Measurements from ENCODE around the gene RGS6.

RGS6 gene

DNA sequence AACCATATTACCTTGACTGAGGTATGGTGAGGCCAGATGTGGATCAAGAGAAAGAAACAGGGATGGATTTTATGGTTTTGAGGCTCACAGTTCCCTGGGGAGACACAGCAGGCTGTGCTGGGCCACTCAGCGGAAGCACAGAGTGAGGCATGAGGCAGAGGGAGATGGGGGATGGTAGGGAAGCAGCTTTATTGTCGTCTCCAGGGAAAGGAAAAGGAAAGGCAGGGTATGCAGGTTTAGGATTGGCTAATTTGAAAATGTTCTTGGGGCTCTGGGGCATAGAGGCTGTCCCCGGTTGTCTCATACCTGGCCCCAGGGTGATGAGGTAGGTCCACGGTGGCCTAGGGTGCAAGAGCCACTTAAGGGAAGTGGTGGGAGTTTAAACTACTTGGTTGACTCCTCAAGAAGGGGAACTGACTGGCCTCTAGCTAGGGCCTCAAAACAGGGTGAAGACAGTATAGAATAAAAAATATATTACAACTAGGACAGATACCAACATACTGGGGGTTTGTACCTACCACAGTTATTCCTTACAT is 322.8 kb downstream of the RGS6 start:
- DNase-seq, result no peak

DNA sequence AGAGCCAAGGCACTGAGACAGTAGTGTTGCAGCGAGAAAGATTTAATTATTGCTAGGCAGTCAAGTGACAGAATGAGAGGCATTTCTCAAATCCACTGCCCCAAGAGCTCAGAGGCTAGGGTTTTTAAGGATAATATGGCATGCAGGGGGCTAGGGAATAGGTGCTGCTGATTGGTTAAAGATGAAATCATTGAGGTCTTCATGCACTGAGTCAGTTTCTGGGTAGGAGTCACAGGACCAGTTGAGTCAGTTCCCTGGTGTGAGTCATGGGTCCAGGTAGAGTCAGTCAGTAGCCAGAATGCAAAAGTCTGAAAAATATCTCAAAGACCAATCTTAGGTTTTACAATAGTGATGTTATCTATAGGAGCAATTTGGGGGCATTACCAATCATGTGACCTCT is 323.8 kb downstream of the RGS6 start:
- DNase-seq, result no peak

DNA sequence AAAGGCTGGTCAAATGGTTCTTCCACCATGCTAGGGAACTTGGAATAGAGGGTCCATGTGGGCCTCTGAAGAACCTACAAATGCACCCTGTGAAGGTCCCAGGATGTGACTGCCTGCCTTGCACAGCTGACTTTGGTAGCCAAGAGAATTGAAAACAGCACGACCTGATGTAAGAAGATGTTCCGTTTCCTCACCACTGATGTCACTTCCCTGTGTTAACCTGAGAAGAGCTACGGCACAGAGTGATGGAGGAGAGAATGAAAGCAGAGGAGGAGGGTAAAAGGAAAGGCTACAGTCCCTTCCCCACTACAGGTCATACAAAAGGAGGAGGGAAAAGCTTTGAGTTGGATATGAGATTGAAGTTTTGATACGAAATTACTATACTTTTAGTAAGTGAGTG is 328.8 kb downstream of the RGS6 start:
- no peak for DNase-seq

DNA sequence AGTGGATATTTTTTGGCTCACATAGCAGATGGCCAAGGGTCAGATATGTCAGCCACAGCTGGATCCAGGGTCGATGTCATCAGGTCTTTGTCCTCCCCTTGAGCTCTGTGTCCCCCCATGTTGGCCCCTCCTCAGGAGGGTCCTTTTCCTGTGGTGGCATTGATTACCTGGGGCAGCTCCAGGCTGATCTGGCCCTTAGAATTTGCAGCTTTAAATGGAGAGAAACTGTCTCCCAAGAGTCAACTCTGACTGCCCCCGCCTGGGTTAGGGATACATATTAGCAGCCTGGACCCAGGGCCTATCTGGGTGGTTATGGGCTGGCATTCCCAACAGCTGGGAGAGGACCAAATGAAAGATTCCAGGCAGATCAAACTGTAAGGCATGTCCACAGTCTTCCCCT is 330.5 kb downstream of the RGS6 start:
- DNase-seq, result no peak

DNA sequence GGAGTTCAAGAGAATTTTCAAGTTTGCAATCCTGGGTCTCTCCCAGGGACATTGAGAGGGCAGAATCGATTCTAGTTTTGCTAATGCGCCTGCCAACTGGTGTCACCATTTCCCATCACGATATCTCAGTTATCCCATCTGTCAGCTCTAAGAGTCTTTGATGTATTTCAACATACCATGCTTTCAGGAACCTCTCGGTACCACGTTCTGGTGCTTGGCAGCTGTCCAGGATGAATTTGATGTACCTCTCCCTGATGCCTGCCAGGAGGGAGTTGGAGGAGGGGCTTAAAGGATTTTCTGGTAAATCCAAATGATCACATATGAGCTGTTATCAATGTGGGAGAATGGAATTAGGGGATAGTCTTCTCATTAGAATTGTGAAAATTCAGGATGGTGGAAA is 332.5 kb downstream of the RGS6 start:
- DNase-seq, result no peak

DNA sequence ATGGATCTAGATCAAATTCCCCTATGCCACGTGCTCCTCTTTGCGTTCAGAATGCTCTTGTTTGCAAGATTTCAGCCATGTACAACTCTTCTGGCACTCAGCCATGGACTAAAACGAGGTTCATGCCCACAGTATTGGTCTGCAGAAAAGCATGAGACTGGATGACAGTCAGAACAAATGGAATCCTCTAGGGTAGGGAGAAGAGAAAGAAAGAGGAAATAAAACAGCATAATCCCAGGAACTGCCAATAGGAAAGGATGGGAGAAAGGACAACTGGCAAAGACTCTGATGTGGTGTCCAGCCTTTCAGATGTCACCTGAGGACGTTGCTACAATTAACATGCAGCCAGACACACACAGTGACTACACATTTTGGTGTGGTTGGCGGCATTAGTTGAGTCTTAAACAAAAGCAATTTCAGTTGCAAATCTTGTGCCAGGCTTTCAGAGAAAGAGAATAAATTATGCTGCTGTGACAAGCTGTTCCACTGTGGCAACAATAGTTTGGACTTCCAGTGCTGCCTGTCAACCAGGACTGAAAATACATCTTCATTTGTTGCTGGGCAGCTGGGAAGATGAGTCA is 338.0 kb downstream of the RGS6 start:
- no peak for DNase-seq

DNA sequence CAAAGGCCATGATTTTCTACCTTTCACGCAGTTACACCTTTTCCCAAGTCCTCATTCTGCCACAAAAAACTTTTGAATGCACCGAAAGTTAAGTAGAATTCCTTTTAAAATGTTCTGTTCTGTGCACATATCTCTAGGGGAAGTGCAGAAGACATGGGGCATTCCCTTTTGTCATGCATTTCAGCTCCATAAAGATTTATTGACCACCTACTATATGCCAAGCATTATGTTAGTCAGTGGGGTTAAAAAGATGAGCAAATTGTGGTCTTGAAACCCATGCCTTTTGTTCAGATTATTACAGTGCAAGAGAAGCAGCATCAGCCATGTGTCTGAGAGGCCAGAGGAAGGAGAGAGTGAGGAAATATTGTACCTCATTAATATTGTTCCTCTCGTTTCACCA is 338.5 kb downstream of the RGS6 start:
- no peak for DNase-seq

DNA sequence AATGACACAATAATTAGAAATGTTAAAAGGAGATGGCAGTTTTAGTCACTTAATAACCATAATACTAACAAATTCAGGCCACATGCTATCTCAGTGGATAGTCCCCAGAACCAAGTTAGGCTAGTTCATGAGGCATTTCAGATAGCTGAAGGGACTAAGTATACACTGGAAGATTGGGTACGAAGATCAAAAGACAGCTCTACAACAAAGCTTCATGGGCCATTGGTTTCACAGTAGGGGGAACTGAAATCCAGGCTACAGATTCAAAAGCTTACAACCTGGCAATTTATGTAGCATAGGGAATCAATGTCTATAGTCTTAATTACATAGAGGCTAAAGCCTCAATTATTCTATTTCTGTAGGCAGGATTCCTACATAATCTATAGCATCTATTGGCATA is 343.0 kb downstream of the RGS6 start:
- no peak for DNase-seq

DNA sequence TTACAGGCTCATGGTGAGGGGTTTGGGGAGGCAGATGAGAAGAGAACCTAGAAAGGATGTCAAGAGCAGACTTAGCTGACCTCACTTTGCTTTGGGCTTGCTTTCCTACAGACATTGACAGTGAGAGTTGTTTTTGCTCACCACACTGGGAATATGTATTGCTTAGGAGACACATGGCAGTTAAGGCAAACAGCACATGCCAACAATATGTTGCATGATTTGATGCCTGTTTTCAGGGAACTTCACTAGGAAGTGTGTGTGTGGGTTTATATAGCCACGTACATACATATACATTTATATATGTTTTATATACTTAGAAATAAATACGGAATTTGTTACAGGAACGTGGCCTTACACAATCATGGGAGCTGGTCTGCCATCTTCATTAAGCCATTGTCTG is 346.1 kb downstream of the RGS6 start:
- no peak for DNase-seq

DNA sequence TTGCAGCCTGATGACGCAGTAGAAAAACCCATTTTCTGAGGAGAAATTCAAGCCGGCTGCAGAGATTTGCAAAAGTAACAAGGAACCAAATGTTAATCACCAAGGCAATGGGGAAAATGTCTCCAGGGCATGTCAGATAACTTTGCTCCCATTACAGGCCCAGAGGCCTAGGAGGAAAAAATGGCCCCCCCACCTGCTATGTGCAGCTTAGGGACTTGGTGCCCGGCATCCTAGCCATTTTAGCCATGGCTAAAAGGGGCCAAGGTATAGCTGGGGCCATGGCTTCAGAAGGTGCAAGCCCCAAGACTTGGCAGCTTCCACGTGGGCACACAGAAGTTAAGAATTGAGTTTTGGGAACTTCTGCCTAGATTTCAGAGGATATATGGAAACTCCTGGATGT is 351.9 kb downstream of the RGS6 start:
- DNase-seq, result no peak

DNA sequence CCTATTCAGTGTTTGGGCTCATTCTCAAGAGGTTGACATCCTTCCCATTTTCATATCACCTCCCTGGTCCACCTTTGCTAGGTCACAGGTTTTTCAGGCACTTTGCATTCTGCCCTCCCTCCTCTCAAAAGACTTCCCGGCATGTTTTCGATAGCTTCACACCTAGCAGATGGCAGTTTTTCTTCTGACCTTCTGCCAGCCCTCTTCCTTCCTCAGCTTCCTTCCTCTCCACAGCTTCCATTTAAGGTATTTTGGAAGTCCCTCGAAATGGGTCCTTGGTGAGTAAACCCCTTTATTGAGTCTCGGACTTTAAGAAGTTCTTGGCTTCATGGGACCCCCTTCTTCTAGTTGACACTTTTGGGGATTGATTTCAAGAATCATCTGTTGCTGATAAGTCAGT is 358.0 kb downstream of the RGS6 start:
- no peak for DNase-seq

DNA sequence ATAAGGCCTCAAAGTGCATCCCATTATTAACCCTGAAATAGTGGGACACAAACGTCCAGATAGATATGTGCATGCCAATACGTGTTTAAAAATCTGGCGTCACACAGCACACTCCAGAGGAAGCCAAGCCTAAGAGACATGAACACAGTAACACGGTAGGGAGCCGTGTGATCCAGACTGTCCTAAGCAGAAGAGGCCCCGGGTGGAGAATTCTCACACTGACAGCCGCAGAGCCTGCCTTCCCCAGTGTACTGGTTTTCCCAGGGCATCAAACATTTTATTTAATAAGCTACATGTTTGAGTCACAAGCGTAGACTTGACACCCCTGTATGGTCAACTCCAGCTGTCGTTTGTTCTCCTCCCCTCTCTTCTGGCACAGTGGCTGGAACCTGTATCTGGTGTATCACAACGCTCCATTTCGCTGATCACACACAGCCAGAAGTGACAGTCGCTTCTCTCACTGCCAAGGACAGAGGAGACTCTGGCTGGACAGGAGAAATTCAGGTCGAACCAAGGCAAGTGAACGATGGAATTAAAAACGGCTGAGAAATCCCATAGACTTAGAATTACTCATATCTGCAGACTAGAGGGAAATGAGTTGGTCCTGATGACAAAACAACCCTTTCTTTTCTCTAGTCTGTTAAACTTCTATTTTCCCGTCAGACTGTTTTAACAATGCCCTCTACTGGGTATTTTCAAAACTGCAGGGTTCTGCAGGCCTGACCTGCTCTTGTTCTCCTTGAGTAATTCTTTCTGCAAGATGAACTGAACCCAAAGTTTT is 359.9 kb downstream of the RGS6 start:
- no peak for DNase-seq

DNA sequence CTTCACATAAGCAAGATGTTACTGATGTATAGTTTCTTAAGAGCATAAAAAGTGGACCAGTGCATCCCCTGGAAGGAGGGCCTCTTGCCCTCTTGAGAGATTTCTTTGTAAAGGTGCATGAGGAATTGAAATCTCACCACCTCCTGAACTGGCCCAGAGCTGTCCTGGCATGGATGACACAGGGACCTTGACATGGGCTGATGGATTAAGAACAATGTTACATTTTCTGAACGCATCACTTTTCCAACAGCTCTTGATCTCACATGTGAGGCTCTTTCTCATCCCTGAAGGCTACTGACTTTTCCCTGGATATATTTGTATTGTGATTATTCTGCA is 360.4 kb downstream of the RGS6 start:
- DNase-seq, result no peak

DNA sequence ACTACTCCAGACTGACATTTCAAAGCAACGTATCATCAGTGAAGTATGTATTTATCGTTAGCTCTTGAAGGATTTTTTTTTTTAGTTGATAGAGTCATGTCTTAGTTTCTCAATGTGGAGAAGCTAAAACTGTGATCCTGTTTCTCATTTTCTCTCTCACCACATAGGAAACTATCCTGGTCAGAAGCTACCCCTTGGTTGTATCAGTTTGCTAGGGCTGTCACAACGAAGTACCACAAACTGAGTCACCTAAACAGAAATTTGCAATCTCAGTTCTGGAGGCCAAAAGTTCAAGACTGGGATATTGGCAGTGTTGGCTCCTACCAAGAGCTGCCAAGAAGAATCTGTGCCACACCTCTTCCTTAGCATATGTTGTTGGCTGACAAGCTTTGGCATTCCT is 369.1 kb downstream of the RGS6 start:
- no peak for DNase-seq

DNA sequence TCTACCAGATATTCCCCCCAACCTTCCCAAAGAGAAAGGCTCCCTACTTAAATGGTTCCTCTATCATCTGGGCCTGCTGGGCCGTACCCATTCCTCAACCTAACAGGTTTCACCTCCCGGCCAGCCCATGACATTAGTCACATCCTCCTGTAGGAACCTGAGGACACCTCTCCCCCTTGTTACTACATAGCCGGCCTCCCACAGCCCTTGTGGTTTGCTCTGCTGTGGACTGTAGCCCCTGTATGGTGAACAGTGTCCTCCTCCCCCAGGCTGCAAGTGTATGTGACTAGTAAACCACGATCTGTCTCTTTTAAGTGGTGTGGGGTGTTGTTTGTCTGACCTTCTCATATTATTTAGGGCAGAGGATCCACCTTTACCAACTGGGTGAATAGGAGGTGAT is 371.7 kb downstream of the RGS6 start:
- no peak for DNase-seq

DNA sequence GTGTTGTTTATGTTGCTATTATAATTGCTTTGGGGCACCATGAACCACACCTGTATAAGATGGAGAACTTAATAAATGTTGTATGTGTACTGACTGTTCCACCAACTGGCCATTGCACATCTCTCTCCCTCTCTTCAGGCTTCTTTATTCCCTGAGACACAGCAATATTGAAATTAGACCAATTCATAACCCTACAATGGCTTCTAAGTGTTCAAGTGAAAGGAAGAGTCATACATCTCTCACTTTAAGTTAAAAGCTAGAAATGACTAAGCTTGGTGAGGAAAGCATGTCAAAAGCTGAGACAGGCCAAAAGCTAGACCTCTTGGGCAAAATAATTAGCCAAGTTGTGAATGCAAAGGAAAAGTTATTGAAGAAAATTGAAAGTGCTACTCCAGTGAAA is 373.3 kb downstream of the RGS6 start:
- DNase-seq, result no peak

DNA sequence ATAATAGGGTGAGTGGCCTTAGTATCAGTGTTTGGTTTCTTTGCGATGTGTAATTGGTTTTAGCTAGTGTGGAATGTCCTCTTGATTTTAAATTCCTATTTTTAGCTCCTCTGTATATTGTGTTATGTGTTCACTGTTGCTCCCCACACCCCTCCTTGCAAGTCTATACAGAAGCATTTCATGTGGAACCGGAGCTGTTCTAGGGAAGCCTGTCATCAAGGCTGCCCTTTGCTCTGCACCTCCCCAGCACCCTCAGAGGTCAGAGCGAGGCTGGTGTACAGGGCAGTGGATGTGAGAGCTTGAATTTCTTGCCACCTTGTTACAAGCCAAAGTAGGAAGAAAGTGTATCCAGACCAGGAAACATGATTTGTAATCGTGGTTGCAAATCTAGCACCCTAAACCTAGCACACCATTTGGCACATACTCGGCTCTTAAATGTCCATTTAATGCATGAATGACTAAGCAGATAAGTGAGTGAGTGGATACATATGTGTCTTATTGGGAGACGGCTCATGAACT is 376.8 kb downstream of the RGS6 start:
- no peak for DNase-seq

DNA sequence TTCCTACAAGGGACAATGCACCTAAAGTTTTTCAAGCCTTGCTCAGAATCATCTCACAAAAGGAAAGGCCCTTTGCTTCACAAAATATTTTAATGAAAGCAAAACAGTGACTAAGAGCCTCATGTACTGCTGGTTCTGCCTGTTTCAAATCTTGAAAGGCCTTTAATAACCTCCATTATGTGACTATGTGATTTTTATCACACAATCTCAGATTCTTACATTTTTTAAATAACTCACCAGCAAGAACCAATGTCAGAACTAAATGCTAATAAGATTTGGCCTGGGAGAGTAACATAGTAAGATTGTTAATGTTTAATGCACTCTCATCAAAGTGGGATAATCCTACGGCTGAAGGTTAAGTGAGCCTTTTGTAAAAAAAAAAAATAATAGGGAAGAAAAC is 378.9 kb downstream of the RGS6 start:
- no peak for DNase-seq

DNA sequence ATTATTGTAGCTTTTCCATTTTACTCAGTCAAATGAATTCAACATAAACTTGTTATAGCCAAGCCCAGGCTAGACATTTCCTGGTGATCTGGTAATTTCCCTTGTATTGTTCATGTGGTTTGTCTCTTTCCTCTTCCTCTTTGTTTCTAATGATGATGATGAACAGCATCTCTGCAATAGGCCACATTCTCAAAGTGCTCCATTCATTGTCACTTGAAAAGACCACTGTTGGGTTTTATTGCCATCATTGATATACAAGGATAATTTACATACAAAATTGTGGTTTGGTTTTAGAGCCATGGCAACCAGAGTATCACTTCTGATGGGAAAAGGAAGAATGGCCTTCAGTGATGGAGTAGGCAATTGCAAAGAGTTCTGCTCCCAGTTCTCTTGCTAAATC is 379.3 kb downstream of the RGS6 start:
- DNase-seq, result no peak

DNA sequence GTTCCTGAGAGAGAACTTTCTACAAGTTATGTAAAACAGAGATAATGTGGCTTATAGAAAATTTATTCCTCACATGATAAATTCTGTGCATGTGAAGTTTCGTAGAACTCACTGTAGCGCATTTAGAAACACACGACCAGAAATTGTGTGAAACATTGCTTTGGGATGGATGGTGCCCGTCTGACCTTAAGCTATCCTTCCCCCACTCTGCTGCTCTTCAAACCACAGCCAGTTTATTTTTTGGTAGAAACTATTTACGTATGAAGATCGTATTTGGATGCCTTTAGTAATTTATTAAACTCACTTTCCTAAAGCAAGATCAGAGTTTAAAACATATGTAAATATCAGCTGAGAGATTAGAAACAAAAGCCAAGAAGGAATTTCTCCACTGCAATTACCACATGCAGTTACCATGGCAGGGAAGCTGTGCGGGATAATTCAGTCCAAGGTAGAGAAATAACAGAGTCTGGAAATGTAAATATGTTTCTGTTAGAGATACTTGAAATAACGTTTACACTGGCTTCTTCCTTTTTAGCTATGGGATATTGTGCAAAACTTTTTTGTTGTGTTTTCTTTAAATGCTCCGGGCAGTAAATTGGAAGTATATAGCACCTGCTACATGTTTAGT is 382.7 kb downstream of the RGS6 start:
- no peak for DNase-seq

DNA sequence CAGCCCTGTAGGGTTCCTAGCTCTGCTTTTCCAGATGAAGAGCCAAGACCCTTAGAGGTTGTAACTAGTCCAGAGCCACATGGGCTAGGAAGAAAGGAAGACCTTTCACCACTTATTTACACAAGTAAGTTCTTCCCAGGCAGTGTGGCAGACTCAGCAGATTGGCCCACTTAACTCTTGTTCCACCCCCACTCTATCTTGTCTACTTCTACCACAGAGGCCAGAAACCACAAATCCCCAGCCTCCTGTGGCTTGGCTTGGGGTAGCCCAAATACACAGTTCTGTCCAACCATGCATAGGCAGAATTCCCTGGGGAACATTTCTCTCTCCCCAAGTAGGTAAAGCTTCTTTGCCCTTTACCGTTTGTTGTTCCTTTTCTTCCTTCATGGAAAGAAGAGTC is 383.5 kb downstream of the RGS6 start:
- no peak for DNase-seq

DNA sequence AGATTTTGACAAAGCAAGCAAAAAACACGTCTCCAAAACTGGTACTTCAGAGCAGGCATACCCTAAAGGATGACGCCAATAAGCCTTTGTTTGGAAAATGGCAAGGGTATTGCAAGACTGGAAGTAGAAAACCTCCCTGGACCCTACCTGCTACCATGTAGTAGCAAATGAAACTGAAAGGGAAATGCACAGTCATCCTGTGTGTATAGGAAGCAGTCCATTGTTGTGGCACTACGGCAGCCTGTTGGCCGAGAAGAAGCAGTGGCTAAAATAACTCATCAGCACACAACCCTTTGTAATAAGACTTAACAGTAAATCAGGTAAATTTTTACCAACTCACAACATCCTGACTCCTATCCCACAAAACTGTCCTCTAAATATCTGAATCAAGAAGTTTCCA is 386.4 kb downstream of the RGS6 start:
- no peak for DNase-seq

DNA sequence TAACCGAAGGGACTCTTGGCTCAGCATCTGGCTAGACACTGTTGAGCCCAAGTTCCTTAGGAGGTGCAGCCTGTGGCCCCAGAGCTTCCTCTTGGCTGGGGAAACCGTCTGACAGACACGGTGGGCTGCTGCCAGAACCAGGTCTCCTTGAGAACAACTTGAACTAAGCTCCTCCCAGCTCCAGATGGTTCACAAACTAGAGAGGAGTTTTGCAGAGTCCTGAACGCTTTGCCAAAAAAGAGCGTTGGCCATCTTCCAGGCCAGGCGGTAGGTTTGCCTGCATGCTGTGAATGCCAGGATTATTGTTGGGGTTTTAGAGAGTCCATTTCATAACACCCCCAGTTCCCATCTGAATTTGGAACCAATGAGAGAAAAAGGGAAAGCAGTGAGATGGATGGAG is 399.8 kb downstream of the RGS6 start:
- no peak for DNase-seq

DNA sequence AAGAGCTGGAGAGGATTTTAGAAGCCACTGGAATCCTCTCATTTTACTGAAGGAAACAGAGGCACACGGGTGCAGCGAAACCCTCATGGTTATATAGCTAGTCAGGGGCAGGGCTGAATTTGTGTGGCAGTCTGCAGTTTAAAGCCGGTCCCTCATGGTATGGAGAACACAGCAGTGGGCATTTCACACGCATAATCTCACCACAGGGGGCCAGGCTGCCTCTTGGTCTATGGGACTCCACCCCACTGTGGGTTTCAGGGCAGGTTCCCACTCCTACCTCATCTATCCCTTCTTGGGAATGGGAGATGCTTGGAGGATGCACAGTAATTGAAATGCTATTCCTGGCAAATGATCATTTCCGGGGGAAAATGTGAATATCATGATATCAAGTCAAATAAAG is 400.6 kb downstream of the RGS6 start:
- DNase-seq, result no peak
